GM21360 (cell line): Measurements from ENCODE around the gene FBXO10.
A peak's percentile ranks its signal among the peaks of the same experiment; 100 is the strongest.

Source experiments
- ATAC-seq: cut with Tn5 transposase; IDR thresholded peaks from one replicate; pipeline ENCODE4 v1.9.1; 2021; ENCODE audit warnings: mild to moderate bottlenecking, moderate library complexity; ENCODE audit not compliant: unreplicated experiment

FBXO10 gene

GRCh38 chr9:37554318-37554717 lies 21.9 kb downstream of the FBXO10 start:
- ATAC-seq: no peak

GRCh38 chr9:37551888-37552287 lies 24.3 kb downstream of the FBXO10 start:
- no peak for ATAC-seq

- ATAC-seq: no peak
Measured at GRCh38 chr9:37551468-37551867, 24.7 kb downstream of the FBXO10 start.

- no peak for ATAC-seq
Measured at GRCh38 chr9:37550781-37551180, 25.4 kb downstream of the FBXO10 start.

- no peak for ATAC-seq
Measured at GRCh38 chr9:37549527-37549926, 26.7 kb downstream of the FBXO10 start.

GRCh38 chr9:37547328-37547878 lies 28.8 kb downstream of the FBXO10 start:
- no peak for ATAC-seq

- ATAC-seq: no peak
Measured at GRCh38 chr9:37543468-37543867, 32.7 kb downstream of the FBXO10 start.

GRCh38 chr9:37542895-37543294 lies 33.3 kb downstream of the FBXO10 start:
- ATAC-seq: no peak

GRCh38 chr9:37542488-37542887 lies 33.7 kb downstream of the FBXO10 start:
- no peak for ATAC-seq

- ATAC-seq: no peak
Measured at GRCh38 chr9:37541465-37541864, 34.7 kb downstream of the FBXO10 start.

GRCh38 chr9:37540634-37541033 lies 35.5 kb downstream of the FBXO10 start:
- ATAC-seq: no peak

GRCh38 chr9:37539634-37540033 lies 36.5 kb downstream of the FBXO10 start:
- no peak for ATAC-seq

GRCh38 chr9:37538099-37538498 lies 38.1 kb downstream of the FBXO10 start:
- ATAC-seq: no peak

GRCh38 chr9:37534901-37535300 lies 41.3 kb downstream of the FBXO10 start:
- ATAC-seq: no peak

- no peak for ATAC-seq
Measured at GRCh38 chr9:37534412-37534811, 41.8 kb downstream of the FBXO10 start.

GRCh38 chr9:37531699-37532098 lies 44.5 kb downstream of the FBXO10 start:
- ATAC-seq: peak; percentile 60

GRCh38 chr9:37528652-37529471 lies 47.3 kb downstream of the FBXO10 start:
- peak; percentile 57 for ATAC-seq

GRCh38 chr9:37523916-37524315 lies 52.3 kb downstream of the FBXO10 start:
- no peak for ATAC-seq

- no peak for ATAC-seq
Measured at GRCh38 chr9:37522971-37523370, 53.2 kb downstream of the FBXO10 start.

- no peak for ATAC-seq
Measured at GRCh38 chr9:37521111-37521510, 55.1 kb downstream of the FBXO10 start.

- ATAC-seq: no peak
Measured at GRCh38 chr9:37520641-37521040, 55.5 kb downstream of the FBXO10 start.

- no peak for ATAC-seq
Measured at GRCh38 chr9:37517923-37518322, 58.3 kb downstream of the FBXO10 start.
